NT2/D1 (cell line): ENCODE measurements around the gene NSFL1C.

Experiments used
- DNase-seq: peaks from one replicate; pipeline ENCODE4 v3.0.0-alpha.2; 2011; ENCODE audit warnings: low read depth, low spot score
- H3K27me3 ChIP-seq: 2 replicates; pipeline ENCODE4 v1.6.0; 2011; ENCODE audit warnings: mild to moderate bottlenecking; ENCODE audit not compliant: insufficient read length, insufficient read depth
- H3K36me3 ChIP-seq: 2 replicates; pipeline ENCODE4 v1.6.1; 2011; ENCODE audit warnings: mild to moderate bottlenecking, low read length, mixed read lengths; ENCODE audit not compliant: insufficient read depth, insufficient read length
- H3K4me1 ChIP-seq: 2 replicates; pipeline ENCODE4 v1.5.1; 2011; ENCODE audit not compliant: insufficient read depth, insufficient read length
- H3K4me3 ChIP-seq: 2 replicates; pipeline ENCODE4 v1.5.1; 2011; ENCODE audit warnings: low read depth; ENCODE audit not compliant: insufficient read length
- H3K9ac ChIP-seq: 2 replicates; pipeline ENCODE4 v1.6.0; 2011; ENCODE audit warnings: low read depth; ENCODE audit not compliant: insufficient read length
- H3K9me3 ChIP-seq: 2 replicates; pipeline ENCODE4 v1.5.1; 2011; ENCODE audit warnings: mild to moderate bottlenecking, low read length; ENCODE audit not compliant: insufficient read depth
- SUZ12 ChIP-seq: IDR thresholded peaks from 2 replicates; pipeline ENCODE4 v1.6.1; 2011; ENCODE audit not compliant: insufficient read length, insufficient read depth; ENCODE audit errors: extremely low read depth
- YY1 ChIP-seq: IDR thresholded peaks from 2 replicates; pipeline ENCODE4 v1.6.1; 2011; ENCODE audit not compliant: insufficient read length, insufficient read depth
- ZNF274 ChIP-seq: IDR thresholded peaks from 2 replicates; pipeline ENCODE4 v1.6.1; 2011; ENCODE audit warnings: mild to moderate bottlenecking, low read depth, low read length

Gene NSFL1C

DNA sequence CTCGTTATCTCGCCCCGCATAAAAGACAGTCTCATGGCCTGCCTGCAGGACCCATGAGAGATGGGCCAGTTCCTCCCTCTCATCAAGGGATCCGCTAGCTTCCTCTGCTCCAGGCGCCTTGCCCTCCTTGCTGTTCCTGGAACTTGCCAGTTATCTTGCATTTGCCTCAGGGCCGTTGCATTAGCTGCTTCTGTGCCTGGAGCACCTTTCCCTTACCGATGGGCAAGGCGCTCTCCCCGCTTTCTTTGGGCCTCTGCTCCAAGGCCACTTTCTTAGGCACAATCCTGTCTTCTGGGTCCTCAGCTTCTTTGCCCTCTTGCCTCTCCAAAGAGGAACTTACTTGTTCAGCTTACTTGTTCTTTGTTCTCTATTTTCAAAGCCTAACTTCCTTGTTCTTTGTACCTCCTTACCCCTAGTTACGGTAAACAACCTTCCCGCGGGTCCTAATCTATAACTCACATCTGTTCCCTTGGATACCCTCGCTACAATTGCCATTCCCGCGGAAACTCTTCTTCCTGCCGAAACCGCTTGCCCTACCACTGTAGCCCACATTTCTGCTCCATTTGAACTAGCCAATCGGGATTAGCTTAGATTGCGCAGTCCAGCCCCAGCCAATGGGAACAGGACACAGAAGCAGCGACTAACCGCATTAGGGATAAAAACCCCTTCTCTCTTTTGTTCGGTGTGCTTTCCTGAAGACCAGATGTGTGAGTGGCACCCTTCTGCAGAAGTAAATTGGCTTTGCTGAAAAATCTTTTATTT lies 887 bp upstream of the NSFL1C start:
- Histone ChIP-seq H3K9ac (no peak overlapping the region), H3K36me3 (peaks cover 28% of the 10 kb centered on the region), H3K27me3 (peaks cover 4% of the 10 kb centered on the region), H3K4me3 (no peak overlapping the region), H3K9me3 (no peaks in the 10 kb centered on the region), H3K4me1 (peaks cover 5% of the 10 kb centered on the region)
- DNase-seq = no peak
- no peak for TF ChIP-seq ZNF274
- no peak for TF ChIP-seq YY1
- no peak for TF ChIP-seq SUZ12

DNA sequence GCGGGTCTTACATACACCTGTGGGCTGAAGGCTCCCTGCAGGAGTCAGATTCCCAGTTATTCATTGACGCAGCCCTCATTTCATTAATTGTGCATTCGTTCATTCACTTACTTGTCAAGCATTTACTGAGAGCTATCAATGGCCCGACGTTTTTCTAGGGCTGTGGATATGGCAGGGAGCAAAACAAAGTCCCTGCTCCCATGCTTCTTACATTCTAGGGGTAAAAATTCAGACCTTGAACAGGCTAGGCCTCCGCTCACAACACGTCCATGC lies 369 bp upstream of the NSFL1C start:
- Histone ChIP-seq H3K36me3 (peaks cover 31% of the 10 kb centered on the region), H3K4me1 (peaks cover 5% of the 10 kb centered on the region), H3K4me3 (no peak overlapping the region), H3K9ac (no peak overlapping the region), H3K27me3 (peaks cover 4% of the 10 kb centered on the region), H3K9me3 (no peaks in the 10 kb centered on the region)
- TF ChIP-seq ZNF274 (no peak), SUZ12 (no peak), YY1 (no peak)
- DNase-seq = no peak

DNA sequence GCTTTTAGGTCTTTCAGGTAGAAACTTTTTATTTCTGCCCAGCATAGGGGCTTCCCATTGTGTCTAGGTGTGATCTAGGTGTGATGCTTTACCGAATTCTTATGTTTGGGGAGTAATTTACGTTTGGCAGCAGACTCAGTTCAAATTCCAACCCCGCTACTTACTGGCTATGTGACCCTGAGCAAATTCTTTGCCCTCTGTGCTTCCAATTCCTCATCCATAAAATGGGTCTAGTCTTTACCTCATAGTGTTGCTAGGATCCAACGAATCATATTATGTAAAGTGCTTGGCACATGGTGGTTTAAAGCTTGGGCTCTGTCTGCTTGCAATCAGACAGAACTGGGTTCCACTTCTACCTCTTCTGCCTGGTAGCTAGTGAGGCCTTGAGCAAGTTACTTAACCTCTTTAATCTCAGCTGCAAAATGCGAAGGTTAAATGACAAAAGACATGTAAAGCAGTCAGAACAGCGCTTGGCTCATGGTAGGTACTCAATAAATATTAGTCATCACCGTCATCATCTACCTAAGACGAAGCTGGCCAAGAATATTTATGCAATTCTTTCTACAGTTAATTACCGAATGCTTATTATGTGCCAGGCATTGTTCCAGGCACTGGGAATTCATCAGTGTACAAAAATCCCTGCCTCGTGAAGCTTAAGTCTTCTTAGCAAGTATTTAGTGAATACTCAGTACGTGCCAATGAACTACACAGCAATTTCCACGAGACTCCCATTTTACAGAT lies 1.0 kb downstream of the NSFL1C start:
- H3K9ac ChIP-seq = peak overlapping the region; percentile 93
- DNase-seq = no peak
- H3K4me1 ChIP-seq = peaks cover 5% of the 10 kb centered on the region
- H3K27me3 ChIP-seq = peaks cover 4% of the 10 kb centered on the region
- H3K4me3 ChIP-seq = peak overlapping the region; percentile 91
- H3K36me3 ChIP-seq = peaks cover 44% of the 10 kb centered on the region
- TF ChIP-seq YY1 = no peak
- TF ChIP-seq SUZ12 = no peak
- TF ChIP-seq ZNF274 = no peak
- H3K9me3 ChIP-seq = no peaks in the 10 kb centered on the region

DNA sequence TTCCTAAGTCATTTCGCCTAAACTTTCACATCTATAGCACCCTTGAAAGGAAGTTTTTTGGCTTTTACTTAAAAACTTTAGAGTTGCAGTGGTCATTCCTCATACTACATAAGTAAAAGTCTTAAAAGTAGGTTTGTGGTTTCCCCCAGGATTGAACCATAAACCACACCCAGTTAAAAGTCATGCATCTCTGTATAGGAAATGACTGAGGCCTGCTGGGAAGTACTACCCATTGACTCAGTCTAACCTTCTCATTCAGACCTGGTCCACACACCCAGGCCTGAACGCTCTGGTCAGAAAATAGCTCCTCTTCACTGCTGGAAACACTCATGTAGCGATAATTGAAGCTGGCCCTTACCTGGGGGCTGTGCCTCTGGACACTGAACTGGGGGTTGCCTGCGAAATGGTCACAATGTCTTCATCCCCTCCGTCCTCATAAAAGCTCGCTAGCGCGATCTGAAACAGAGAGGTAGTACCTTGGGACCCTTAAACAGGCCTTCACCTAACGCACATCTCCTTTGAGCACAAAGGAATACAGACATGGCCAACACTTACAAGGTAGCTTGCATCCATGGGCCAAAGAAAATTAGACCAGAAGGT lies 2.6 kb downstream of the NSFL1C start:
- H3K27me3 ChIP-seq = peaks cover 4% of the 10 kb centered on the region
- no peak for DNase-seq
- H3K9me3 ChIP-seq = no peaks in the 10 kb centered on the region
- no peak overlapping the region for H3K9ac ChIP-seq
- H3K36me3 ChIP-seq = peaks cover 60% of the 10 kb centered on the region
- H3K4me3 ChIP-seq = no peak overlapping the region
- no peak for TF ChIP-seq SUZ12
- TF ChIP-seq ZNF274 = no peak
- TF ChIP-seq YY1 = no peak
- H3K4me1 ChIP-seq = peaks cover 5% of the 10 kb centered on the region

DNA sequence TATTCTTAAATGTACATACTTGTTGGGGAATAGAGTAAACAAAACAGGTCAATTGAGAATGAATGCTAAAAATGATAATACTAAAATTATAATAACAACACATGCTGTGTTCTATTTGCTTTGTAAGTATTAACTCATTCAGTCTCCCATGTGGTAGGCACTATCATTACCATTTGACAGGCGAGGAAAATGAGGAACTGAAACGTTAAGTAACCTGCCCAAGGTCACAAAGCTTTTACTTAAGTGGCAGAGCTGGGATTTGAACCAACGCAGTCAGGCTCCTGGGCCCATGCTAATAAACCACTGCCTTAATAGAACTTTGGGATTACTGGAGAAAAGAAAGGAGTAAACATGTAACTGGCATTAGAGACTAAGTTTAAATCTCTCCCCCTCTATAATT lies 3.8 kb downstream of the NSFL1C start:
- TF ChIP-seq YY1 = no peak
- TF ChIP-seq SUZ12 = no peak
- no peak for TF ChIP-seq ZNF274
- Histone ChIP-seq H3K4me3 (no peak overlapping the region), H3K9me3 (no peaks in the 10 kb centered on the region), H3K27me3 (peaks cover 2% of the 10 kb centered on the region), H3K36me3 (peaks cover 72% of the 10 kb centered on the region), H3K9ac (no peak overlapping the region), H3K4me1 (peaks cover 5% of the 10 kb centered on the region)
- DNase-seq = no peak

DNA sequence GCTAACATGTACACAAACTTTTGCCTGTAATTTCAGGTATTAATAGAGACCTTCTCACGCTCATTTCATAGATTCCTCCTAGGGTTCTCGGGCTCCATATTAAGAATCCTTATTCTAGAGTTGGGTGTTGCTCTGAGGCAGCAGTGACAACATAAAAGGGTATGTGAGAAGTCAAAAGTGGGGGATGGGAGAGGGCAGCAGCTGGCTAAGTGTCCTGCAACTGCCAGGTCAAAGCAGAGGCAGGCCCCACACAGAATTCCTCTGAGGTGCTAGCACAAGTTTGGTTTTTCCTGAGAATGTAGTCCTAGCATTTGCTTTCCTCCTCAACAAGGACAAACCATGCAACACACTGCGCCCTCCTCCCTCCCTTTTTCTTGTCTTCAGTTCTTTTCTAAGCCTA lies 4.6 kb downstream of the NSFL1C start:
- Histone ChIP-seq H3K9me3 (no peaks in the 10 kb centered on the region), H3K4me3 (no peak overlapping the region), H3K27me3 (no peaks in the 10 kb centered on the region), H3K36me3 (peaks cover 80% of the 10 kb centered on the region), H3K4me1 (peaks cover under 1% of the 10 kb centered on the region), H3K9ac (no peak overlapping the region)
- DNase-seq = no peak
- TF ChIP-seq ZNF274 (no peak), SUZ12 (no peak), YY1 (no peak)

DNA sequence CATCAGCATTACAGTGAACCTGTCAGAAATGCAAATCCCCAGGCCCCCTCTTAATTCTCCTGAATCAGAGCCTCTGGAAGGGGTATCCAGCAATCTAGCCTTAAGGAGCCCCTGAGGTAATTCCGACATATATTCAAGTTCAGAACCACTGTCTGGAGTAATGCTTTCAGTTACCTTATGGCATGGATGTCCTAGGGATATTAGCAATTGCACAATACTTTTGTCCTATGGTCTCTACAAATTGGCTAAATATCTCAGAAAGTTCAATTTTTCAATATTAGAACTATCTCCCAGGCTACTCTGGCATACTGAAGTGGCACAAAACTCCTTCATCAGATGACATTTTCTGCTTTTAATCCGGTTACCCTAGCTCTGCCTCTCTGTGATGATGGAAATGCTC lies 6.4 kb downstream of the NSFL1C start:
- no peak for TF ChIP-seq SUZ12
- no peak for TF ChIP-seq ZNF274
- no peak for TF ChIP-seq YY1
- H3K27me3 ChIP-seq = no peaks in the 10 kb centered on the region
- no peak overlapping the region for H3K4me3 ChIP-seq
- no peaks in the 10 kb centered on the region for H3K9me3 ChIP-seq
- no peak overlapping the region for H3K9ac ChIP-seq
- H3K4me1 ChIP-seq = no peaks in the 10 kb centered on the region
- peaks cover 88% of the 10 kb centered on the region for H3K36me3 ChIP-seq
- no peak for DNase-seq
